A673 (cell line): ENCODE data around the gene NCOR2. TPM values are rescaled to one million over a fixed set of nuclear protein-coding genes. Genes with fewer than 3 reads are reported as not detected.

Source experiments
- BruUV-seq: library from RNA; stranded (reverse); fragments of 400-500 nt; replicated peaks from 2 replicates; lab custom pipeline; 2021; lab: Mats Ljungman, UMichigan
- CTCF ChIA-PET: fragments of 300-600 bp; sonication (Branson Sonifier 250); formaldehyde crosslinking; loops from one replicate; lab custom pipeline; 2022; ENCODE audit warnings: antibody characterized with exemption; lab: Charles Lee
- POLR2A ChIA-PET: fragments of 300-600 bp; sonication (Branson Sonifier 250); formaldehyde crosslinking; loops from one replicate; lab custom pipeline; 2022; ENCODE audit warnings: antibody characterized with exemption; ENCODE audit not compliant: low non-redundant PET; lab: Charles Lee
- DNase-seq: peaks from one replicate; pipeline ENCODE4 v3.0.0-alpha.2; 2015; ENCODE audit warnings: low spot score
- H3K27ac ChIP-seq: fragments of 200-600 bp; sonication (generic); 2 replicates; pipeline ENCODE4 v1.5.1; 2016; ENCODE audit warnings: mixed run types, low read depth, mild to moderate bottlenecking, mixed read lengths, antibody characterized with exemption, low read length; ENCODE audit not compliant: poor library complexity, severe bottlenecking
- H3K27me3 ChIP-seq: fragments of 200-600 bp; sonication (generic); replicated peaks from 2 replicates; pipeline ENCODE4 v1.6.1; 2017; ENCODE audit warnings: mixed run types, low read depth, mild to moderate bottlenecking, mixed read lengths, antibody characterized with exemption, low read length; ENCODE audit not compliant: insufficient read depth, poor library complexity
- H3K36me3 ChIP-seq: fragments of 200-600 bp; sonication (generic); 2 replicates; pipeline ENCODE4 v1.6.1; 2016; ENCODE audit warnings: mixed run types, mild to moderate bottlenecking, mixed read lengths, antibody characterized with exemption, low read length; ENCODE audit not compliant: insufficient read depth, poor library complexity, severe bottlenecking
- H3K4me1 ChIP-seq: fragments of 200-600 bp; sonication (generic); 2 replicates; pipeline ENCODE4 v1.6.1; 2017; ENCODE audit warnings: mixed run types, mild to moderate bottlenecking, mixed read lengths, antibody characterized with exemption, low read length; ENCODE audit not compliant: insufficient read depth, poor library complexity, severe bottlenecking
- H3K4me3 ChIP-seq: fragments of 200-600 bp; sonication (generic); 2 replicates; pipeline ENCODE4 v1.5.1; 2016; ENCODE audit warnings: low read depth, mixed run types, mild to moderate bottlenecking, mixed read lengths, low read length; ENCODE audit not compliant: poor library complexity, severe bottlenecking
- H3K9me3 ChIP-seq: fragments of 200-600 bp; sonication (generic); 2 replicates; pipeline ENCODE4 v1.6.1; 2016; ENCODE audit warnings: mixed run types, low read depth, mild to moderate bottlenecking, mixed read lengths, antibody characterized with exemption, low read length; ENCODE audit not compliant: poor library complexity, severe bottlenecking
- EZH2 ChIP-seq: fragments of 200-600 bp; sonication (generic); IDR thresholded peaks from 2 replicates; pipeline ENCODE4 v1.6.1; 2017; ENCODE audit warnings: borderline replicate concordance, low read depth, mild to moderate bottlenecking, mixed read lengths, antibody characterized with exemption, low read length; ENCODE audit not compliant: poor library complexity, severe bottlenecking
- intact Hi-C: fragments of 100-400 bp; cut with micrococcal nuclease; formaldehyde crosslinking; loops from one replicate; pipeline ENCODE4 v1.10.0; 2022; ENCODE audit not compliant: unreplicated experiment
- total RNA-seq: library from RNA; stranded (reverse); gene quantifications from 2 replicates; pipeline ENCODE4 v1.2.3, GENCODE V29; 2021
- TF ChIP-seq, protein P1 (sequence below): fragments of 300-800, 200-600 bp; sonication (generic); conservative IDR thresholded peaks from 2 replicates; pipeline ENCODE4 v1.5.1; 2017; ENCODE audit warnings: low read depth, mild to moderate bottlenecking, antibody characterized with exemption, low read length, moderate library complexity, mixed read lengths

Gene NCOR2
- total RNA-seq, 1 experiment from 2014 or later, result 227 TPM

DNA sequence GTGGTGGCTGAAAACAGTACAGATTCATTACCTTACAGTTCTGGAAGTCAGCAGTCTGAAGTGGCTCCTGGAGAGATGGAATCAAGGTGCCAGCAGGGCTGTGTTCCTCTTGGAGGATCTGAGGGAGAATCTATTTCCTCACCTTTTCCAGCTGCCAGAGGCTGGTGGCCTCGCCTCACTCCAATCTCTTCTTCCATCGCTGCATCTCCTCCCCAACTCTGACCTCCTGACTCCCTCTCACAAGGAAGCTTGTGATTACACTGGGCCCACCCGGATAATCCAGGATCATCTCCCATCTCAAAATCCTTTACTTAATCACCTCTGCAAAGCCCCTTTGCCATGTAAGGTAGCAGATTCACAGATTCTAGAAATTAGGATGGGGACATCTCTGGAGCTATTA, 11.4 kb upstream of the NCOR2 start:
- no peaks in the 10 kb centered on the region for H3K9me3 ChIP-seq
- ChIA-PET POLR2A (no interaction called here), CTCF (no interaction called here)
- no TSS peak for BruUV-seq
- H3K27me3 ChIP-seq, result no peaks in the 10 kb centered on the region
- H3K36me3 ChIP-seq, result no peaks in the 10 kb centered on the region
- no peak for DNase-seq
- no peak for TF ChIP-seq EZH2
- TF ChIP-seq, protein P1, sequence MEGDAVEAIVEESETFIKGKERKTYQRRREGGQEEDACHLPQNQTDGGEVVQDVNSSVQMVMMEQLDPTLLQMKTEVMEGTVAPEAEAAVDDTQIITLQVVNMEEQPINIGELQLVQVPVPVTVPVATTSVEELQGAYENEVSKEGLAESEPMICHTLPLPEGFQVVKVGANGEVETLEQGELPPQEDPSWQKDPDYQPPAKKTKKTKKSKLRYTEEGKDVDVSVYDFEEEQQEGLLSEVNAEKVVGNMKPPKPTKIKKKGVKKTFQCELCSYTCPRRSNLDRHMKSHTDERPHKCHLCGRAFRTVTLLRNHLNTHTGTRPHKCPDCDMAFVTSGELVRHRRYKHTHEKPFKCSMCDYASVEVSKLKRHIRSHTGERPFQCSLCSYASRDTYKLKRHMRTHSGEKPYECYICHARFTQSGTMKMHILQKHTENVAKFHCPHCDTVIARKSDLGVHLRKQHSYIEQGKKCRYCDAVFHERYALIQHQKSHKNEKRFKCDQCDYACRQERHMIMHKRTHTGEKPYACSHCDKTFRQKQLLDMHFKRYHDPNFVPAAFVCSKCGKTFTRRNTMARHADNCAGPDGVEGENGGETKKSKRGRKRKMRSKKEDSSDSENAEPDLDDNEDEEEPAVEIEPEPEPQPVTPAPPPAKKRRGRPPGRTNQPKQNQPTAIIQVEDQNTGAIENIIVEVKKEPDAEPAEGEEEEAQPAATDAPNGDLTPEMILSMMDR, result no peak
- no peak overlapping the region for H3K4me3 ChIP-seq
- H3K27ac ChIP-seq, result no peak overlapping the region
- intact Hi-C loops, result no loop called here
- peaks cover 1% of the 10 kb centered on the region for H3K4me1 ChIP-seq

DNA sequence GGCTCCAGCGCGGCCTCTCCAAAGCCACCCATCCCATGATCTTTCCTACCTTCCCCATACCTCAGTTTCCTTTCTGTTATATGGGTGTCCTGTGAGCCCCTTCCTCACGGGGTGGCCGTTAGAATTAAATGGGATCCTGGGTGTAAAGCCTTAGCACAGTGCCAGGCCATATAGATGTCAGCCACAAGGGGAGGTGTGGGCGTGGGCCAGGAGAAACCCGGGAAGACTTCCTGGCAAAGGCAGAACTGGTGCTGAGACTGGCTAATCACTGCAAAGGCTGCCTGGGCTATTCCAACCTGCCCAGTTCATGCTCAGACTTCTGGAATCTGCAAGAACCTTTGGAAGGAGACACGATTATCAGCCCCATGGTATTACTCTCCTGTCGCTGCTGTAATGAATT, 11.0 kb upstream of the NCOR2 start:
- no peak for DNase-seq
- H3K4me1 ChIP-seq, result peaks cover 3% of the 10 kb centered on the region
- H3K36me3 ChIP-seq, result no peaks in the 10 kb centered on the region
- no peaks in the 10 kb centered on the region for H3K9me3 ChIP-seq
- intact Hi-C loops, result no loop called here
- H3K27ac ChIP-seq, result no peak overlapping the region
- BruUV-seq, result no TSS peak
- ChIA-PET CTCF (no interaction called here), POLR2A (no interaction called here)
- H3K4me3 ChIP-seq, result no peak overlapping the region
- H3K27me3 ChIP-seq, result no peaks in the 10 kb centered on the region
- no peak for TF ChIP-seq EZH2
- TF ChIP-seq, protein P1, result no peak

DNA sequence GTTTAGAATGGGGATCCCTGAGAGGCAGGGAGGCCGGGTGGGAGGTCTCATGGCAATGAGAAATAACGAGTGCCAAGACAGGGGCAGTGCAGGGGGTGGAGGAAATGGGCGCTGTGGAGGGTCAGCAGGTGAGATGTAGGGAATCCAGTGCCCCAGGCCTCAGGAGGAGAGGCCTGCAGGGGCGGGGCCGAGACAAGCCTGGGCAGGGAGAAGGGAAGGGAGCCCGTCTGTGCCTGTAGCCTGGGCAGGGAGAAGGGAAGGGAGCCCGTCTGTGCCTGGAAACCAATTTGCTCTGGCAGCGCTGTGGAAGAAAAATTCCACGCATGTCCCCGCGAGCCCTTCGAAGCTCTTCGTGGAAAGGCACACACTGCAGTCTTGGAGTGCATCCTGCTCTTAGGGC, 10.6 kb upstream of the NCOR2 start:
- H3K27ac ChIP-seq, result no peak overlapping the region
- DNase-seq, result no peak
- peaks cover 3% of the 10 kb centered on the region for H3K4me1 ChIP-seq
- no peaks in the 10 kb centered on the region for H3K36me3 ChIP-seq
- no peak for TF ChIP-seq EZH2
- TF ChIP-seq, protein P1, result no peak
- CTCF ChIA-PET, result no interaction called here
- BruUV-seq, result no TSS peak
- no peaks in the 10 kb centered on the region for H3K9me3 ChIP-seq
- no peak overlapping the region for H3K4me3 ChIP-seq
- POLR2A ChIA-PET, result no interaction called here
- intact Hi-C loops, result no loop called here
- no peaks in the 10 kb centered on the region for H3K27me3 ChIP-seq
